Measurements from ENCODE around the gene ANKRD13D.

ANKRD13D gene

DNA sequence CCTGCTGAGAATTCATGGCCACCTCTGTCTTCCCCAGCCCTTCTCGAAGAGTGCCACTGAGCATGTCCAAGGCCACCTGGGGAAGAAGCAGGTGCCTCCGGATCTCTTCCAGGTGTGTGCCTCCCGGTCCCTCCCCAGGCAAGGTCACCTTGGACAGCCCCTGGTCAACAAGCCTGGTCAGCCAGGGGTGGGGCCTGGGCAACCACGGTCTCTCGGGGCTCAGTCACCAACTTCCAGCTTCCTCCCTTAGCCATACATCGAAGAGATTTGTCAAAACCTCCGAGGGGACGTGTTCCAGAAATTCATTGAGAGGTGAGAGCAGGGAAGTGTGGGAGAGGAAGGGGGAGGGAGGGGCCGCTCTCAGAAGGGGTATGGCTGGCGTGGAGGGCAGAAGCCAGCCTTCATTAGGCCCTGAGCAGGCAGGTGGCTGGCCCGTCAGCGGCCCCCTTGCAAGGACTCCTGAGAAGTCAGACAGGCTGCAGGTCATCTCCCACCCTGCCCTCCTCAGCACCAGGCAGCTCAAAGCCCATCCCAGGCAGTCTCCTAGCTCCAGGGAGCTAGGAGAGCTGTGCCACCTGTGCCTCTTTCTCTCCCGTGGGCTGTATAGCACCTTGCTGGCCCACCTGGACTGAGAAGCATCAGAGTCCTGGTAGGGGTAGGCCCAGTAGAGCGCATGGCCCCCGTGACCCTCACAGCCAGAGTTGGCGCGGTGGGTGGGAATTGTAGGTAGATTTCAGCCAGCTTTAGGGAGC, 9.3 kb upstream of the ANKRD13D start:
- Histone ChIP-seq H3K4me1 (ENCODE audit: control insufficient read depth, insufficient read depth, low read length) (peaks cover 35% of the 10 kb centered on the region), H3K36me3 (ENCODE audit: control insufficient read depth, insufficient read depth, low read length) (peaks cover 50% of the 10 kb centered on the region)

DNA sequence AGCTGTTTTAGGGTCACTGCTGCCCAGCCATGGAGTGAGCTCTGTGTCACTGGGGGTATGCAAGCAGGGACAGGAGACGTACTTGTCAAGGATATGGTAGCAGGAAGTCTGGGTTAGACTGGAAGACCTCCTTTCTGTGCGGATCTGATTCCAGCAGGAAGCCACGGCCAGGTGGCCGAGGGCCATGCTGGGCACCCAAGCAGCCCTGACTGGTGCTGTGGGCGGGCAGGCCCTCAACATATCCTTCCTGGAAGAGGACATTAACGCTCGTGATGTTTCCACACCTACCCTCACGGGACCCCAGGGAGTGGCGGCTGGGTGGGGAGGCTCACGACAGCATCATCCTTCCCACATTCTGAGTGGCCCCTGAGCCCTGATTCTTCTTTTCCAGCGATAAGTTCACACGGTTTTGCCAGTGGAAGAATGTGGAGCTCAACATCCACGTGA, 8.7 kb upstream of the ANKRD13D start:
- Histone ChIP-seq H3K36me3 (ENCODE audit: control insufficient read depth, insufficient read depth, low read length) (peaks cover 50% of the 10 kb centered on the region), H3K9ac (ENCODE audit: low read length) (no peak overlapping the region), H3K9me3 (ENCODE audit: control insufficient read depth, low read length) (no peaks in the 10 kb centered on the region), H3K4me1 (ENCODE audit: control insufficient read depth, insufficient read depth, low read length) (peaks cover 29% of the 10 kb centered on the region), H3K27me3 (ENCODE audit: control insufficient read depth, insufficient read depth, low read length) (no peaks in the 10 kb centered on the region), H3K4me3 (ENCODE audit: low read length) (no peak overlapping the region)

More for the DNA sequence above, 9.3 kb upstream of the ANKRD13D start:
- H3K4me3 ChIP-seq (ENCODE audit: low read length), result no peak overlapping the region
- H3K27me3 ChIP-seq (ENCODE audit: control insufficient read depth, insufficient read depth, low read length), result no peaks in the 10 kb centered on the region
- no peak overlapping the region for H3K9ac ChIP-seq (ENCODE audit: low read length)
- H3K9me3 ChIP-seq (ENCODE audit: control insufficient read depth, low read length), result no peaks in the 10 kb centered on the region

DNA sequence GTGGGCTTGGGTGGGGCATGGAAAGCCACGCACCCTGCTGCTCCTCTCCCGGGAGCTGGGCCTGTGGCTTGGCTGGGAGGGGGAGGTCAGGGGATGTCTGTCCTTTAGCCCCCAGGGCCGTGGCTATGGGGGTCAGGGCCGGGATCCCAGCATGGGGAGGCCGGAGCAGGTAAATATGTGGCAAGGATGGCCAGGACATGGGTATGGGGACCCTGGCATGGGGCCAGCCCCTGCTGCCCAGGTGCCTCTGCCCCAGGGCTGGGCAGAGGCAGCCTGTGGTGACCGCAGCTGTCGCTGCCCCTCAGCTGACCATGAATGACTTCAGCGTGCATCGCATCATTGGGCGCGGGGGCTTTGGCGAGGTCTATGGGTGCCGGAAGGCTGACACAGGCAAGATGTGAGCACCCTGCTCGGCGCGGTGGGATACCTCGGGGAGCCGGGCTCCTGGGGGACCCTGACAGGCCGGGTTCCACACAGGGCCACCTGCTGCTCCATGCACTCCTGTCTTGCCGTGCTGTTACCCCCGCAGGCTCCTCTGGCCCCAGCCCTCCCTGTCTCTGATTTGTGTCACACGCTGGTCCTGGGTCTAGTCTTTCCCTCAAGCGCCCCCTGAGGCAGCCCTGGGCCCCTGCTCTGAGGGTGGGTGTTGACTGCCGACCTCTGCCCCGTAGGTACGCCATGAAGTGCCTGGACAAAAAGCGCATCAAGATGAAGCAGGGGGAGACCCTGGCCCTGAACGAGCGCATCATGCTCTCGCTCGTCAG, 8.1 kb upstream of the ANKRD13D start:
- Histone ChIP-seq H3K4me3 (ENCODE audit: low read length) (no peak overlapping the region), H3K36me3 (ENCODE audit: control insufficient read depth, insufficient read depth, low read length) (peaks cover 50% of the 10 kb centered on the region), H3K27me3 (ENCODE audit: control insufficient read depth, insufficient read depth, low read length) (no peaks in the 10 kb centered on the region), H3K9ac (ENCODE audit: low read length) (no peak overlapping the region), H3K4me1 (ENCODE audit: control insufficient read depth, insufficient read depth, low read length) (peaks cover 23% of the 10 kb centered on the region), H3K9me3 (ENCODE audit: control insufficient read depth, low read length) (no peaks in the 10 kb centered on the region)

DNA sequence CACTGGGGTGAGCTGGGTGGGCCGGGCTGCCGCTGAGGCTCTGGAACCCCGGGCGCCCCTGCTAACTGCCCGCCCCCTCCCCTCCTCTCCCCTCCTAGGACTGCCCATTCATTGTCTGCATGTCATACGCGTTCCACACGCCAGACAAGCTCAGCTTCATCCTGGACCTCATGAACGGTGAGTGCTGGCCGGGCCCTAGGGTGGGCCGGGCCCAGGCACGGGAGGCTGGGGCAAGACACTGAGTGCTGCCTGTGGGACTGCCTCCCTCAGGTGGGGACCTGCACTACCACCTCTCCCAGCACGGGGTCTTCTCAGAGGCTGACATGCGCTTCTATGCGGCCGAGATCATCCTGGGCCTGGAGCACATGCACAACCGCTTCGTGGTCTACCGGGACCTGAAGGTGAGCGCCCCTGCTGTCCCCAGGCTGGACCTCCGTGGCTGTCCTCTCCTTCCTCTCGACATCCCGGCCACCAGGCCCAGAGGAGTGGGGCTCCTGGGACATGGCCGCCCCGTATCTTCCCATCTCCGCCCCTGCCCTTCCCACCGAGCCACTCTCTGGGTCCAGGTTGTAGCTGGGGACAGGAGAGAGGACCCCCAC, 7.5 kb upstream of the ANKRD13D start:
- Histone ChIP-seq H3K9ac (ENCODE audit: low read length) (no peak overlapping the region), H3K9me3 (ENCODE audit: control insufficient read depth, low read length) (no peaks in the 10 kb centered on the region), H3K36me3 (ENCODE audit: control insufficient read depth, insufficient read depth, low read length) (peaks cover 50% of the 10 kb centered on the region), H3K27me3 (ENCODE audit: control insufficient read depth, insufficient read depth, low read length) (no peaks in the 10 kb centered on the region), H3K4me3 (ENCODE audit: low read length) (no peak overlapping the region), H3K4me1 (ENCODE audit: control insufficient read depth, insufficient read depth, low read length) (peaks cover 16% of the 10 kb centered on the region)

DNA sequence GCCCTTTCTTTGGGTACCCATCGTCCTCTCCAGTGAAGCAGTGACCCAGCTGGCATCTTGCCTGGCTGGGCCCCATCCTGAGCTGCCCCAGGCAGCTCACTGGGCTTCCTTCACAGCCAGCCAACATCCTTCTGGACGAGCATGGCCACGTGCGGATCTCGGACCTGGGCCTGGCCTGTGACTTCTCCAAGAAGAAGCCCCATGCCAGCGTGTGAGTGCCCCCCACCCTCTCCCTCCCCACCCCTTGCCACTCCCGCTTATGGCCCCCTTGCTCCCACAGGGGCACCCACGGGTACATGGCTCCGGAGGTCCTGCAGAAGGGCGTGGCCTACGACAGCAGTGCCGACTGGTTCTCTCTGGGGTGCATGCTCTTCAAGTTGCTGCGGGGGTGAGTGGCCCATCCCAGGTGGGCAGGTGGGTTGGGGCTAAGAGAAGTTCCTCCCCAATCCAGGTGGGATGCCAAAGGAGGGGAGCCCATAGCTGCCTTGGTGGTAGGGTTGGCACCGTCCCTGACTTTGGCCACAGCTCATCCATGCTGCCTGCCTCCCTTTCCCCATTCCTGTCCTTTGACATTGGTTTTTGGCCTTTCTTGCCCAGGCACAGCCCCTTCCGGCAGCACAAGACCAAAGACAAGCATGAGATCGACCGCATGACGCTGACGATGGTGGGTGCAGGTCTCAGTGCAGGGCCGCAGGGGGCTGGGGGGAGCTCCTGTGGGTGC, 6.8 kb upstream of the ANKRD13D start:
- Histone ChIP-seq H3K36me3 (ENCODE audit: control insufficient read depth, insufficient read depth, low read length) (peaks cover 50% of the 10 kb centered on the region), H3K27me3 (ENCODE audit: control insufficient read depth, insufficient read depth, low read length) (no peaks in the 10 kb centered on the region), H3K4me3 (ENCODE audit: low read length) (no peak overlapping the region), H3K9ac (ENCODE audit: low read length) (no peak overlapping the region), H3K9me3 (ENCODE audit: control insufficient read depth, low read length) (no peaks in the 10 kb centered on the region), H3K4me1 (ENCODE audit: control insufficient read depth, insufficient read depth, low read length) (peaks cover 13% of the 10 kb centered on the region)

DNA sequence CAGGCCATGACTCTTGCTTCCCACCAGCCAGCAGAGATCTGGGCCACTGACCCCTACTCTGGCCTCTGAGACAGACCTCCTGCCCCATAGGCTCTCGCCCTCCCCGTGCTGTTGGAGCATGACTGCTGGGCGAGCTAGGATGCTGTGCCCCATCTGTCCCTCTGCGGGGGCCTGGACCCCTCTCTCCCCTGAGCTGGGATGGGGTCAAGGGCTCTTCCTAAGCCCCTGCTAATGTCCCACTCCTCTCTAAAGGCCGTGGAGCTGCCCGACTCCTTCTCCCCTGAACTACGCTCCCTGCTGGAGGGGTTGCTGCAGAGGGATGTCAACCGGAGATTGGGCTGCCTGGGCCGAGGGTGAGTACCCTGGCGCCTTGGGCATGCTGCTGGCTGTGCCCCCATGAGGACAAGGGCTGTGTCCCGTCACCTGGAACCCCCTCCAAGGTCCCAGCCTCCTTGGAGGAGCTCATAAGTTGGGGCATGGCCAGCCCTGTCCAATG, 6.2 kb upstream of the ANKRD13D start:
- no peak overlapping the region for H3K9ac ChIP-seq (ENCODE audit: low read length)

DNA sequence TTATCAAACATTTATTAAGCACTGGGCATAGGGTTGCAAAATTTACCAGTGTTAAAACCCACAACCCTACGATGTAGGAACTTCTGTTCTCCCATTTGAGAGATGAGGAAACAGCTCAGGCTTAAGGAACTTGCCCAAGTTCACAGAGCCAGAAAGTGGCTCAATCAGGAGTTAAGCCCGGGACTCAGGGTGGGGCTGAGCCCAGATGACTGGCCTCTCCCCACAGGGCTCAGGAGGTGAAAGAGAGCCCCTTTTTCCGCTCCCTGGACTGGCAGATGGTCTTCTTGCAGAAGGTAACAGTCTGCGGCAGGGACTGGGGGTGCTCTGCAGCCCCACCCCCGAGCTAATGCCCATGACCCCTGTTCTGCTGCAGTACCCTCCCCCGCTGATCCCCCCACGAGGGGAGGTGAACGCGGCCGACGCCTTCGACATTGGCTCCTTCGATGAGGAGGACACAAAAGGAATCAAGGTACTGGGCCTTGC, 5.6 kb upstream of the ANKRD13D start:
- H3K36me3 ChIP-seq (ENCODE audit: control insufficient read depth, insufficient read depth, low read length), result peaks cover 48% of the 10 kb centered on the region
- H3K4me1 ChIP-seq (ENCODE audit: control insufficient read depth, insufficient read depth, low read length), result peaks cover 16% of the 10 kb centered on the region
- no peak overlapping the region for H3K4me3 ChIP-seq (ENCODE audit: low read length)
- no peaks in the 10 kb centered on the region for H3K27me3 ChIP-seq (ENCODE audit: control insufficient read depth, insufficient read depth, low read length)
- no peaks in the 10 kb centered on the region for H3K9me3 ChIP-seq (ENCODE audit: control insufficient read depth, low read length)
- H3K9ac ChIP-seq (ENCODE audit: low read length), result no peak overlapping the region

More for the DNA sequence above, 6.2 kb upstream of the ANKRD13D start:
- no peaks in the 10 kb centered on the region for H3K9me3 ChIP-seq (ENCODE audit: control insufficient read depth, low read length)
- H3K36me3 ChIP-seq (ENCODE audit: control insufficient read depth, insufficient read depth, low read length), result peaks cover 50% of the 10 kb centered on the region
- H3K4me3 ChIP-seq (ENCODE audit: low read length), result no peak overlapping the region
- H3K4me1 ChIP-seq (ENCODE audit: control insufficient read depth, insufficient read depth, low read length), result peaks cover 13% of the 10 kb centered on the region
- no peaks in the 10 kb centered on the region for H3K27me3 ChIP-seq (ENCODE audit: control insufficient read depth, insufficient read depth, low read length)

DNA sequence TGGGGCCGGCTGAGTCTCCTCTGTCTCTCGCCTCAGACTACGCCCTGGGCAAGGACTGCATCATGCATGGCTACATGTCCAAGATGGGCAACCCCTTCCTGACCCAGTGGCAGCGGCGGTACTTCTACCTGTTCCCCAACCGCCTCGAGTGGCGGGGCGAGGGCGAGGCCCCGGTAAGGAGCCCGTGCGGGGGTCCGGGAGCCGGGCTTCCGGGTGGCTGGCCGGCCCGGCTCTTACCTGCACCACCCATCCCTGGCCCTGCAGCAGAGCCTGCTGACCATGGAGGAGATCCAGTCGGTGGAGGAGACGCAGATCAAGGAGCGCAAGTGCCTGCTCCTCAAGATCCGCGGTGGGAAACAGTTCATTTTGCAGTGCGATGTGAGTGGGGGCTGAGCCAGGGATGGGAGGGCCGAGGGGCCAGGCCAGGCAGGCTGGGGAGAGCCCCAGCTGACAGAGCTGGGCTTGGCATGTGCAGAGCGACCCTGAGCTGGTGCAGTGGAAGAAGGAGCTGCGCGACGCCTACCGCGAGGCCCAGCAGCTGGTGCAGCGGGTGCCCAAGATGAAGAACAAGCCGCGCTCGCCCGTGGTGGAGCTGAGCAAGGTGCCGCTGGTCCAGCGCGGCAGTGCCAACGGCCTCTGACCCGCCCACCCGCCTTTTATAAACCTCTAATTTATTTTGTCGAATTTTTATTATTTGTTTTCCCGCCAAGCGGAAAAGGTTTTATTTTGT, 4.1 kb upstream of the ANKRD13D start:
- H3K36me3 ChIP-seq (ENCODE audit: control insufficient read depth, insufficient read depth, low read length), result peaks cover 33% of the 10 kb centered on the region

DNA sequence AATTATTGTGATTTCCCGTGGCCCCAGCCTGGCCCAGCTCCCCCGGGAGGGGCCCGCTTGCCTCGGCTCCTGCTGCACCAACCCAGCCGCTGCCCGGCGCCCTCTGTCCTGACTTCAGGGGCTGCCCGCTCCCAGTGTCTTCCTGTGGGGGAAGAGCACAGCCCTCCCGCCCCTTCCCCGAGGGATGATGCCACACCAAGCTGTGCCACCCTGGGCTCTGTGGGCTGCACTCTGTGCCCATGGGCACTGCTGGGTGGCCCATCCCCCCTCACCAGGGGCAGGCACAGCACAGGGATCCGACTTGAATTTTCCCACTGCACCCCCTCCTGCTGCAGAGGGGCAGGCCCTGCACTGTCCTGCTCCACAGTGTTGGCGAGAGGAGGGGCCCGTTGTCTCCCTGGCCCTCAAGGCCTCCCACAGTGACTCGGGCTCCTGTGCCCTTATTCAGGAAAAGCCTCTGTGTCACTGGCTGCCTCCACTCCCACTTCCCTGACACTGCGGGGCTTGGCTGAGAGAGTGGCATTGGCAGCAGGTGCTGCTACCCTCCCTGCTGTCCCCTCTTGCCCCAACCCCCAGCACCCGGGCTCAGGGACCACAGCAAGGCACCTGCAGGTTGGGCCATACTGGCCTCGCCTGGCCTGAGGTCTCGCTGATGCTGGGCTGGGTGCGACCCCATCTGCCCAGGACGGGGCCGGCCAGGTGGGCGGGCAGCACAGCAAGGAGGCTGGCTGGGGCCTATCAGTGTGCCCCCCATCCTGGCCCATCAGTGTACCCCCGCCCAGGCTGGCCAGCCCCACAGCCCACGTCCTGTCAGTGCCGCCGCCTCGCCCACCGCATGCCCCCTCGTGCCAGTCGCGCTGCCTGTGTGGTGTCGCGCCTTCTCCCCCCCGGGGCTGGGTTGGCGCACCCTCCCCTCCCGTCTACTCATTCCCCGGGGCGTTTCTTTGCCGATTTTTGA, 3.3 kb upstream of the ANKRD13D start:
- H3K4me1 ChIP-seq (ENCODE audit: control insufficient read depth, insufficient read depth, low read length), result peaks cover 29% of the 10 kb centered on the region
- H3K36me3 ChIP-seq (ENCODE audit: control insufficient read depth, insufficient read depth, low read length), result peaks cover 25% of the 10 kb centered on the region
- H3K9ac ChIP-seq (ENCODE audit: low read length), result no peak overlapping the region

More for the DNA sequence above, 4.1 kb upstream of the ANKRD13D start:
- Histone ChIP-seq H3K9ac (ENCODE audit: low read length) (no peak overlapping the region), H3K27me3 (ENCODE audit: control insufficient read depth, insufficient read depth, low read length) (no peaks in the 10 kb centered on the region), H3K4me1 (ENCODE audit: control insufficient read depth, insufficient read depth, low read length) (peaks cover 21% of the 10 kb centered on the region), H3K4me3 (ENCODE audit: low read length) (no peak overlapping the region), H3K9me3 (ENCODE audit: control insufficient read depth, low read length) (no peaks in the 10 kb centered on the region)

DNA sequence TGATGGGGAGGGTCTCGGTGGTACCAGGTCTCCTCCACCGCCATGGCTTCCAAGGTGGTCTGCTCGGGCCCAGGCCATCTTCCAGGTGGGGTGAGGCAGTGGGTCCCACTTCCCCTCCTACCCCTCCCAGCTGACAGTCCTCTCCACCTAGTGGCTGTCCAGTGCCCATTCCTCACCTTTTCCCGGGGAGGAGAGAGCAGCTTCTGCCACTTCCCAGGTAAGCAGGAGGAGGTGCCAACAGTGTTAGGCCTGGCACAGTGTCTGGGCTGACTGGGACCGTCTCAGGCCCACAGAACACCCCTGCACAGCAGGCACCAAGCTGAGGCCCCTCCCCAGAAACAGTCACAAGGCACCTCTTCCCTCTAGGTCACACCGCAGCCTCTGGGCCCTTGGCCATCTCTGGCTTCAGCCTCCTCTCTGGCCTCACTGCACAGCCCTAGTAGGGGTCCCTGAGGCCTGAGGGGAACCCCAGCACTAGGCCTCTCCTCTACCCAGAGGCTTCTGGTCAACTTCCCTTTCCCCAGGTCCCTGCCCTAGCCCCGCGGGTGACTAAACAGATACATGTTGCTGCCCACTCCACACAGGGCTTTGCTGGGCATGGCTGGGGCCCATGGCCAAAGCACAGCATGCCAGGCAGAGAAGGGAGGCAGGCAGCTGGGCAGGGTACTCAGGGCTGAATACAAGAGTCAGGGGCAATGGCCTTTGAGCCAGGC, 2.3 kb upstream of the ANKRD13D start:
- Histone ChIP-seq H3K4me3 (ENCODE audit: low read length) (no peak overlapping the region), H3K9me3 (ENCODE audit: control insufficient read depth, low read length) (no peaks in the 10 kb centered on the region), H3K9ac (ENCODE audit: low read length) (peak overlapping the region; percentile 48), H3K36me3 (ENCODE audit: control insufficient read depth, insufficient read depth, low read length) (peaks cover 16% of the 10 kb centered on the region), H3K27me3 (ENCODE audit: control insufficient read depth, insufficient read depth, low read length) (no peaks in the 10 kb centered on the region), H3K4me1 (ENCODE audit: control insufficient read depth, insufficient read depth, low read length) (peaks cover 35% of the 10 kb centered on the region)

More for the DNA sequence above, 3.3 kb upstream of the ANKRD13D start:
- Histone ChIP-seq H3K27me3 (ENCODE audit: control insufficient read depth, insufficient read depth, low read length) (no peaks in the 10 kb centered on the region), H3K9me3 (ENCODE audit: control insufficient read depth, low read length) (no peaks in the 10 kb centered on the region), H3K4me3 (ENCODE audit: low read length) (no peak overlapping the region)

Measured in mucosa of stomach (tissue), 1 donor.